Left colon (tissue), 2 donors: Measurements from ENCODE around the gene LRCH2. TPM values are rescaled to one million over a fixed set of nuclear protein-coding genes. Genes with fewer than 3 reads are reported as not detected.

ENCODE experiments used
- ATAC-seq: fragments of 200-7000 bp; cut with Tn5 transposase; one replicate; pipeline ENCODE4 v1.9.1; 2020; ENCODE audit warnings: mild to moderate bottlenecking, moderate library complexity
- DNase-seq, 2 donors: peaks; one replicate each; pipeline ENCODE4 v3.0.0-alpha.2; 2020
- intact Hi-C, 2 donors: fragments of 100-400 bp; cut with DNase I in 1 of 2; cut with micrococcal nuclease in 1 of 2; formaldehyde crosslinking; loops; one replicate each; pipeline versions ENCODE4 v1.11.2 to v1.14.0; 2022; cut with DNase I, micrococcal nuclease
- total RNA-seq, 2 donors: library from RNA; stranded (reverse); fragmentation: NEBNext Ultra II Directional; extraction: Animal tissue kit (Norgen Biotek cat#: 25700); gene quantifications; one replicate each; pipeline ENCODE4 v1.2.1, GENCODE V29; 2021
- donor health status: DM: no; HTN: no; CAD: no.
- donor health status: DM: yes; HTN: yes; CAD: no.

LRCH2 gene
- total RNA-seq, 2 donors from 2014 or later: 0.61 to 2.2 TPM

DNA sequence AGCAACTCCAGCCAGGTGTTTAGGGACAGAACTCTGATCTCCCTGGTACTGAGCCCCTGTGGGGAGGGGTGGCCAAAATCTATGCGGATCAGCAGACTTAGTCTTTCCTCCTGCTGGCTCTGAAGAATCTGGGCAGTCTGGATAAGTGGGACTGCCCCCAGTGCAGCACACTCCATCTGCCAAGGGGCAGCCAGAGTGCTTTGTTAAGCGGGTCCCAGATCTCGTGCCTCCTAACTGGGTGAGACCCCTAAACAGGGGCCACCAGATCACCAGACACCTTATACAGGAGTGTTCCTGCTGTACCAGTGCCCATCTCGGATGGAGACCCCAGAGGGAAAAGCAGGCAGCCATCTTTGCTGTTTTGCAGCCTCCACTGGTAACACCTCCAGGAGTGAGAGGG lies 135.0 kb downstream of the LRCH2 start:
- ATAC-seq: no peak
- no peak for DNase-seq
- intact Hi-C loops: no loop called here

DNA sequence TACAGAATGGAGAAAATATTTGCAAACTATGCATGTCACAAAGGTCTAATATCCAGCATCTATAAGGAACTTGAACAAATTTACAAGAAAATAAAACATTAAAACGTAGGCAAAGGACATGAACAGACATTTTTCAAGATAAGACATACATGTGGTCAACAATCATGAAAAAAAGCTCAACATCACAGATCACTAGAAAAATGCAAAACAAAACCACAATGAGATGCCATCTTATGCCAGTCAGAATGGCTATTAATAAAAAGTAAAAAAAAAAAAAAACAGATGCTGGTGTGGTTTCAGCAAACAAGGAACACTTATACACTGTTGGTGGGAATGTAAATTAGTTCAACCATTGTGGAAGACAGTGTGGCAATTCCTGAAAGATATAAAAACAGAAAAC lies 140.7 kb downstream of the LRCH2 start:
- DNase-seq: no peak
- no peak for ATAC-seq
- intact Hi-C loops: no loop called here

DNA sequence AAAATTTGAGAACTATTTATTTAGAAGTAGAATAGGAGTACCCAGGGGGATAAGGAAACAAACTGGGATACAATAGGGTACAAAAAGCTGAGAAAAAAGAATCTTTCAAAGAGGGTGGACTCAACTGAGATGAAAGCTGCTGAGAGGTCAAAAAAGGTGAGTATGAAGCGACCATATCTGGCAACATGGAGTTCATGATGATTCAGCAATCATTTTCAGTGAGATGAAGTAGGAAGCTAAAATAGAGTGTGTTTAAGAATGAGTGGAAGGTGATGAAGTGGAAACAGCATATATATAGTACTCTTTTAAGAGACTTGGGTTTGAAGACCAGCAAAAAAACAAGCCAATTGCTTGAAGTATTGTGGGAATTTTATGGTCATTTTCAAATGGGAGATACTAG lies 144.5 kb downstream of the LRCH2 start:
- ATAC-seq (no peak), DNase-seq (no peak)
- intact Hi-C loops: no loop called here

DNA sequence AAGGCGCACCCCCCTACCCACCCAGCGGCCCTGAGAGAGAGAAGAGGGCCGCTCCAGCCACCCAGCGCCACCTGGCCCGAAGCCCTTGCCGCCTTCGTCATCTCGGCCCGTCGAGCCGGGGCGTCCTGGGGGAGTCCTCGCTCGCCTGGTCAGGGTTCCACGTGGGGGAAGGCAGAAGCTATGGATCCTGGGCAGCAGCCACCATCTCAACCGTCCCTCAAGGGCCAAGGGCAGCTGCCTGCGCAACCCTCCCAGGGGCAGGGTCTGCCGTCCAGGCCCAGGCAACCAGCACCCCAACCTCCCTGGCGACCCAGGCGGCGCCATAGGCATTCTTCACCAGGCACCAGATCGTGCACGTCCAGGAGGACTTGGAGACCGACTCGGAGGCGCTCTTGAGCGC lies 165.0 kb downstream of the LRCH2 start:
- DNase-seq (no peak), ATAC-seq (no peak)
- intact Hi-C loops: no loop called here

DNA sequence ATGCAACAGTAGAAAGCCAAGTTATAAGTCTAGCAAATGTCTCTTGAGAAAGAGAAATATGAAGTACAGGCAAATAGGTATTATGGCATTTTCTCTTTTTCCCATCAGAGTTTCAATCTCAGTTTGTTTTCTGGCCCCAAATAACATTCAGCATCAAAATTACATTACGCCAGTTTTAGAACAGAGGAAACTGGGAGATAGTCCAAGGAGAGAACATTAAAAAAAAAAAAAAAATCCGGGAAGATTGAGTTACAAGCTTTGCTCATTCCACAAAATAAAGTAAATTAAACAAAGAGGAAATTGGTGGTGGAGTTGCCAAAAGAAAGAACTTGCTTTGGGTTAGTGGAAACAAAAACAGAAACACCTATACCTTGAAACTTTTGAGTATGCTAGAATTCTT lies 166.1 kb downstream of the LRCH2 start:
- intact Hi-C loops: no loop called here
- ATAC-seq (no peak), DNase-seq (no peak)

DNA sequence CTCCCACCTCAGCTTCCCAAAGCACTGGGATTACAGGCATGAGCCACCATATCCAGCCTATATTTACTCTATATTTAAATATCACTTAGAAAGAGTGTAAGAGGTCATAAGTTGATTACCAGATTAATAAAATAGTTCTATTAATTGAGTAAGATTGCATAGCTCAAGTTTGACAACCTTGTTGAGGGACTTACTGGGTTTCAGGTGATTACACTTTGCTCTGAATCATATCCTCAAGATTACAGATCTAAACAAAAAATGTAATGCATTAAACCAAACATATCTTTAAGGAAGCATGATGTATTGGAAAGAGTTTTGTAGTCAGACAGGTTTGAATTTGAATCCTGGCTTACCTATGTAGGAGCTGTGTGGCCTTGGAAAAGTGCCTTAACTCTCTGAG lies 168.6 kb downstream of the LRCH2 start:
- intact Hi-C loops: no loop called here
- ATAC-seq: no peak
- no peak for DNase-seq

Other genes with a start within 250 kb of the LRCH2 start
- under 1 TPM; 0.34 to 0.95 TPM for gene IL13RA2, start 216.5 kb downstream of the LRCH2 start, total RNA-seq
- gene RBMXL3, start 44.7 kb downstream of the LRCH2 start, total RNA-seq: not detected
- not detected for gene LUZP4, start 55.6 kb upstream of the LRCH2 start, total RNA-seq